Breast epithelium (tissue), 4 donors: ENCODE results near the gene YDJC. TPM values are rescaled to one million over a fixed set of nuclear protein-coding genes. Genes with fewer than 3 reads are reported as not detected.
"Not testable (repeated sequence)": the region's sequence is repeated elsewhere in the genome, so short reads cannot be mapped to it uniquely, and the experiment has no call there.

ENCODE experiments used
- DNase-seq, 2 donors: peaks; one replicate each; pipeline ENCODE4 v3.0.0-alpha.2; 2019; ENCODE audit warnings: low spot score in 2 of 2
- H3K27ac ChIP-seq, 2 donors: fragments of 200-600 bp; sonication (generic) in 1 of 2; one replicate each; pipeline ENCODE4 v1.5.1; 2016 to 2019; ENCODE audit warnings: mild to moderate bottlenecking in 1 of 2
- H3K27me3 ChIP-seq, 2 donors: fragments of 200-600 bp; sonication (generic) in 1 of 2; one replicate each; pipeline versions ENCODE4 v1.5.1 to v1.6.0; 2017 to 2019; ENCODE audit warnings: control low read depth in 1 of 2, mild to moderate bottlenecking in 1 of 2
- H3K36me3 ChIP-seq: fragments of 200-600 bp; one replicate; pipeline ENCODE4 v1.5.1; 2019
- H3K4me1 ChIP-seq, 2 donors: fragments of 200-600 bp; sonication (generic); one replicate each; pipeline ENCODE4 v1.5.1; 2016 to 2019; ENCODE audit warnings: control low read depth in 1 of 2
- H3K4me3 ChIP-seq, 3 donors: fragments of 200-600 bp; sonication (generic); 1 replicate in 2 of 3; 2 replicates in 1 of 3; pipeline ENCODE4 v1.5.1; 2016 to 2019; ENCODE audit warnings: mild to moderate bottlenecking in 3 of 3, moderate library complexity in 2 of 3
- H3K9me3 ChIP-seq, 2 donors: fragments of 200-600 bp; sonication (generic) in 1 of 2; one replicate each; pipeline ENCODE4 v1.5.1; 2016 to 2019; ENCODE audit warnings: control low read depth in 1 of 2
- CTCF ChIP-seq, 3 donors: fragments of 450-650 bp; IDR thresholded peaks; one replicate each; pipeline ENCODE4 v1.5.1; 2016 to 2017; ENCODE audit warnings: antibody characterized with exemption in 3 of 3, mild to moderate bottlenecking in 3 of 3, moderate library complexity in 3 of 3
- POLR2A ChIP-seq: fragments of 450-650 bp; IDR thresholded peaks from one replicate; pipeline ENCODE4 v1.6.1; 2016; ENCODE audit warnings: antibody characterized with exemption, mild to moderate bottlenecking, moderate library complexity
- POLR2AphosphoS5 ChIP-seq, 3 donors: sonication (generic); formaldehyde crosslinking; IDR thresholded peaks; one replicate each; pipeline ENCODE4 v1.6.1; 2017; ENCODE audit warnings: antibody characterized with exemption in 3 of 3
- intact Hi-C: fragments of 100-400 bp; cut with DNase I; formaldehyde crosslinking; loops from one replicate; pipeline ENCODE4 v1.15.1; 2023; ENCODE audit warnings: low total_unique reads
- total RNA-seq, 3 donors: library from RNA; depleted of rRNA; stranded (reverse); fragments of >200 nt; gene quantifications; one replicate each; pipeline ENCODE4 v1.1.0, GENCODE V29; 2016

YDJC gene
- total RNA-seq, 3 donors from 2014 or later: 15.4 to 33.2 (median 28.2) TPM

GRCh38 chr22:21621025-21621424 is 8.8 kb downstream of the YDJC start:
- no peaks in the 10 kb centered on the region for H3K27me3 ChIP-seq
- no peak for TF ChIP-seq POLR2A
- TF ChIP-seq POLR2AphosphoS5 (IDR thresholded peaks at IDR 0.05): no peak
- TF ChIP-seq CTCF (IDR thresholded peaks at IDR 0.05): no peak
- H3K9me3 ChIP-seq: no peaks in the 10 kb centered on the region
- no peak overlapping the region for H3K27ac ChIP-seq
- H3K4me3 ChIP-seq: no peak overlapping the region
- H3K36me3 ChIP-seq: no peaks in the 10 kb centered on the region
- peaks cover 3 to 14% of the 10 kb centered on the region in 2 donors for H3K4me1 ChIP-seq
- intact Hi-C loops: no loop called here
- no peak for DNase-seq

- H3K36me3 ChIP-seq, DNase-seq, H3K27me3 ChIP-seq, intact Hi-C loops, H3K9me3 ChIP-seq, H3K4me1 ChIP-seq, H3K4me3 ChIP-seq, H3K27ac ChIP-seq: not testable (repeated sequence)
These were observed 12.5 kb downstream of the YDJC start for GRCh38 chr22:21617337-21617736.

- no peaks in the 10 kb centered on the region for H3K9me3 ChIP-seq
- H3K36me3 ChIP-seq: no peaks in the 10 kb centered on the region
- intact Hi-C loops: no loop called here
- no peak overlapping the region for H3K27ac ChIP-seq
- DNase-seq: no peak
- no peaks in the 10 kb centered on the region for H3K27me3 ChIP-seq
- TF ChIP-seq POLR2AphosphoS5 (IDR thresholded peaks at IDR 0.05): no peak
- no peak for TF ChIP-seq POLR2A
- TF ChIP-seq CTCF (IDR thresholded peaks at IDR 0.05): no peak
- H3K4me3 ChIP-seq: no peak overlapping the region
- no peaks in the 10 kb centered on the region for H3K4me1 ChIP-seq
These were observed 14.1 kb downstream of the YDJC start for GRCh38 chr22:21615731-21616130.

GRCh38 chr22:21613553-21614233 is 16.1 kb downstream of the YDJC start:
- no peaks in the 10 kb centered on the region for H3K9me3 ChIP-seq
- H3K4me3 ChIP-seq: no peak overlapping the region
- intact Hi-C loops: no loop called here
- no peaks in the 10 kb centered on the region for H3K27me3 ChIP-seq
- H3K36me3 ChIP-seq: no peaks in the 10 kb centered on the region
- H3K4me1 ChIP-seq: no peaks in the 10 kb centered on the region
- H3K27ac ChIP-seq: no peak overlapping the region
- DNase-seq: no peak
- TF ChIP-seq CTCF (IDR thresholded peaks at IDR 0.05): no peak
- no peak for TF ChIP-seq POLR2A

- Histone ChIP-seq H3K27ac (no peak overlapping the region), H3K27me3 (no peaks in the 10 kb centered on the region), H3K36me3 (no peaks in the 10 kb centered on the region), H3K9me3 (no peaks in the 10 kb centered on the region), H3K4me3 (no peak overlapping the region), H3K4me1 (no peaks in the 10 kb centered on the region)
- no peak for TF ChIP-seq CTCF (IDR thresholded peaks at IDR 0.05)
- no peak for TF ChIP-seq POLR2A
- no peak for TF ChIP-seq POLR2AphosphoS5 (IDR thresholded peaks at IDR 0.05)
- DNase-seq: no peak
- intact Hi-C loops: no loop called here
These were observed 17.0 kb downstream of the YDJC start for GRCh38 chr22:21612858-21613257.
